Neural progenitor cell (in vitro differentiated cells): ENCODE results near the gene PODNL1.

Source experiments
- CTCF ChIP-seq: fragments of 200-600 bp; sonication (generic); IDR thresholded peaks from 2 replicates; pipeline ENCODE4 v1.5.1; 2017; ENCODE audit warnings: antibody characterized with exemption, mild to moderate bottlenecking
- EZH2 ChIP-seq: fragments of 200-600 bp; sonication (generic); IDR thresholded peaks from 2 replicates; pipeline ENCODE4 v1.6.1; 2017; ENCODE audit warnings: antibody characterized with exemption, mild to moderate bottlenecking, moderate library complexity
- EZH2phosphoT487 ChIP-seq: fragments of 200-600 bp; sonication (generic); IDR thresholded peaks from 2 replicates; pipeline ENCODE4 v1.6.1; 2017; ENCODE audit warnings: antibody characterized with exemption

GRCh38 chr19:13959141-13959961 is 21.1 kb upstream of the PODNL1 start:
- TF ChIP-seq CTCF (no peak), EZH2 (no peak), EZH2phosphoT487 (no peak)
